ENCODE data around the gene MYH14. TPM values are rescaled to one million over a fixed set of nuclear protein-coding genes. Genes with fewer than 3 reads are reported as not detected.

Gene MYH14
- total and polyA plus RNA-seq, 2 of the 8 experiments (the other 6 are each of a cell fraction or from before 2014, with no cell fraction given), result 17.3 to 28.6 TPM

GRCh38 chr19:50327461-50328223 is 124.2 kb downstream of the MYH14 start (continued):
- TF ChIP-seq, protein P1, sequence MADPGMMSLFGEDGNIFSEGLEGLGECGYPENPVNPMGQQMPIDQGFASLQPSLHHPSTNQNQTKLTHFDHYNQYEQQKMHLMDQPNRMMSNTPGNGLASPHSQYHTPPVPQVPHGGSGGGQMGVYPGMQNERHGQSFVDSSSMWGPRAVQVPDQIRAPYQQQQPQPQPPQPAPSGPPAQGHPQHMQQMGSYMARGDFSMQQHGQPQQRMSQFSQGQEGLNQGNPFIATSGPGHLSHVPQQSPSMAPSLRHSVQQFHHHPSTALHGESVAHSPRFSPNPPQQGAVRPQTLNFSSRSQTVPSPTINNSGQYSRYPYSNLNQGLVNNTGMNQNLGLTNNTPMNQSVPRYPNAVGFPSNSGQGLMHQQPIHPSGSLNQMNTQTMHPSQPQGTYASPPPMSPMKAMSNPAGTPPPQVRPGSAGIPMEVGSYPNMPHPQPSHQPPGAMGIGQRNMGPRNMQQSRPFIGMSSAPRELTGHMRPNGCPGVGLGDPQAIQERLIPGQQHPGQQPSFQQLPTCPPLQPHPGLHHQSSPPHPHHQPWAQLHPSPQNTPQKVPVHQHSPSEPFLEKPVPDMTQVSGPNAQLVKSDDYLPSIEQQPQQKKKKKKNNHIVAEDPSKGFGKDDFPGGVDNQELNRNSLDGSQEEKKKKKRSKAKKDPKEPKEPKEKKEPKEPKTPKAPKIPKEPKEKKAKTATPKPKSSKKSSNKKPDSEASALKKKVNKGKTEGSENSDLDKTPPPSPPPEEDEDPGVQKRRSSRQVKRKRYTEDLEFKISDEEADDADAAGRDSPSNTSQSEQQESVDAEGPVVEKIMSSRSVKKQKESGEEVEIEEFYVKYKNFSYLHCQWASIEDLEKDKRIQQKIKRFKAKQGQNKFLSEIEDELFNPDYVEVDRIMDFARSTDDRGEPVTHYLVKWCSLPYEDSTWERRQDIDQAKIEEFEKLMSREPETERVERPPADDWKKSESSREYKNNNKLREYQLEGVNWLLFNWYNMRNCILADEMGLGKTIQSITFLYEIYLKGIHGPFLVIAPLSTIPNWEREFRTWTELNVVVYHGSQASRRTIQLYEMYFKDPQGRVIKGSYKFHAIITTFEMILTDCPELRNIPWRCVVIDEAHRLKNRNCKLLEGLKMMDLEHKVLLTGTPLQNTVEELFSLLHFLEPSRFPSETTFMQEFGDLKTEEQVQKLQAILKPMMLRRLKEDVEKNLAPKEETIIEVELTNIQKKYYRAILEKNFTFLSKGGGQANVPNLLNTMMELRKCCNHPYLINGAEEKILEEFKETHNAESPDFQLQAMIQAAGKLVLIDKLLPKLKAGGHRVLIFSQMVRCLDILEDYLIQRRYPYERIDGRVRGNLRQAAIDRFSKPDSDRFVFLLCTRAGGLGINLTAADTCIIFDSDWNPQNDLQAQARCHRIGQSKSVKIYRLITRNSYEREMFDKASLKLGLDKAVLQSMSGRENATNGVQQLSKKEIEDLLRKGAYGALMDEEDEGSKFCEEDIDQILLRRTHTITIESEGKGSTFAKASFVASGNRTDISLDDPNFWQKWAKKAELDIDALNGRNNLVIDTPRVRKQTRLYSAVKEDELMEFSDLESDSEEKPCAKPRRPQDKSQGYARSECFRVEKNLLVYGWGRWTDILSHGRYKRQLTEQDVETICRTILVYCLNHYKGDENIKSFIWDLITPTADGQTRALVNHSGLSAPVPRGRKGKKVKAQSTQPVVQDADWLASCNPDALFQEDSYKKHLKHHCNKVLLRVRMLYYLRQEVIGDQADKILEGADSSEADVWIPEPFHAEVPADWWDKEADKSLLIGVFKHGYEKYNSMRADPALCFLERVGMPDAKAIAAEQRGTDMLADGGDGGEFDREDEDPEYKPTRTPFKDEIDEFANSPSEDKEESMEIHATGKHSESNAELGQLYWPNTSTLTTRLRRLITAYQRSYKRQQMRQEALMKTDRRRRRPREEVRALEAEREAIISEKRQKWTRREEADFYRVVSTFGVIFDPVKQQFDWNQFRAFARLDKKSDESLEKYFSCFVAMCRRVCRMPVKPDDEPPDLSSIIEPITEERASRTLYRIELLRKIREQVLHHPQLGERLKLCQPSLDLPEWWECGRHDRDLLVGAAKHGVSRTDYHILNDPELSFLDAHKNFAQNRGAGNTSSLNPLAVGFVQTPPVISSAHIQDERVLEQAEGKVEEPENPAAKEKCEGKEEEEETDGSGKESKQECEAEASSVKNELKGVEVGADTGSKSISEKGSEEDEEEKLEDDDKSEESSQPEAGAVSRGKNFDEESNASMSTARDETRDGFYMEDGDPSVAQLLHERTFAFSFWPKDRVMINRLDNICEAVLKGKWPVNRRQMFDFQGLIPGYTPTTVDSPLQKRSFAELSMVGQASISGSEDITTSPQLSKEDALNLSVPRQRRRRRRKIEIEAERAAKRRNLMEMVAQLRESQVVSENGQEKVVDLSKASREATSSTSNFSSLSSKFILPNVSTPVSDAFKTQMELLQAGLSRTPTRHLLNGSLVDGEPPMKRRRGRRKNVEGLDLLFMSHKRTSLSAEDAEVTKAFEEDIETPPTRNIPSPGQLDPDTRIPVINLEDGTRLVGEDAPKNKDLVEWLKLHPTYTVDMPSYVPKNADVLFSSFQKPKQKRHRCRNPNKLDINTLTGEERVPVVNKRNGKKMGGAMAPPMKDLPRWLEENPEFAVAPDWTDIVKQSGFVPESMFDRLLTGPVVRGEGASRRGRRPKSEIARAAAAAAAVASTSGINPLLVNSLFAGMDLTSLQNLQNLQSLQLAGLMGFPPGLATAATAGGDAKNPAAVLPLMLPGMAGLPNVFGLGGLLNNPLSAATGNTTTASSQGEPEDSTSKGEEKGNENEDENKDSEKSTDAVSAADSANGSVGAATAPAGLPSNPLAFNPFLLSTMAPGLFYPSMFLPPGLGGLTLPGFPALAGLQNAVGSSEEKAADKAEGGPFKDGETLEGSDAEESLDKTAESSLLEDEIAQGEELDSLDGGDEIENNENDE (IDR thresholded peaks at IDR 0.05; ENCODE audit: insufficient replicate concordance, low read length), result no peak
- TF ChIP-seq YY1 (IDR thresholded peaks at IDR 0.05; ENCODE audit: low read depth, low read length), result no peak
- TF ChIP-seq TAF1 (IDR thresholded peaks at IDR 0.05; ENCODE audit: low read depth, low read length), result no peak
- TF ChIP-seq SIRT6 (IDR thresholded peaks at IDR 0.05; ENCODE audit: low read length), result no peak
- TF ChIP-seq RNF2 (IDR thresholded peaks at IDR 0.05; ENCODE audit: borderline replicate concordance, low read depth, low read length, missing control alignments, poor library complexity, severe bottlenecking), result no peak
- no peak for TF ChIP-seq TBP (IDR thresholded peaks at IDR 0.05; ENCODE audit: low read depth, low read length)
- TF ChIP-seq SP2 (IDR thresholded peaks at IDR 0.05; ENCODE audit: low read length), result no peak
- TF ChIP-seq BCL11A (IDR thresholded peaks at IDR 0.05; ENCODE audit: low read depth in 2 of 2, low read length in 2 of 2), result no peak
- no peak for TF ChIP-seq TEAD4 (IDR thresholded peaks at IDR 0.05; ENCODE audit: low read depth, low read length)
- TF ChIP-seq NANOG (IDR thresholded peaks at IDR 0.05; ENCODE audit: insufficient read depth, low read depth, low read length, poor library complexity, severe bottlenecking), result no peak
